H9 (cell line): ENCODE measurements around the gene PPP1R8. TPM values are rescaled to one million over a fixed set of nuclear protein-coding genes. Genes with fewer than 3 reads are reported as not detected.

Source experiments
- DNase-seq: peaks from one replicate; pipeline ENCODE4 v3.0.0-alpha.2; 2017
- H2AFZ ChIP-seq: one replicate; pipeline ENCODE4 v1.6.1; 2013; ENCODE audit warnings: mild to moderate bottlenecking, low read length, control low read depth, moderate library complexity
- H2AK5ac ChIP-seq: 2 replicates; pipeline ENCODE4 v1.6.1; 2013; ENCODE audit warnings: low read length, control low read depth, mixed read lengths; ENCODE audit not compliant: insufficient read length
- H2BK120ac ChIP-seq: one replicate; pipeline ENCODE4 v1.6.1; 2013; ENCODE audit warnings: low read depth, mild to moderate bottlenecking, low read length, control low read depth, inconsistent platforms; ENCODE audit not compliant: poor library complexity, severe bottlenecking
- H2BK12ac ChIP-seq: 2 replicates; pipeline ENCODE4 v1.6.1; 2013; ENCODE audit warnings: low read length, control low read depth, mixed read lengths, low read depth; ENCODE audit not compliant: insufficient read length
- H2BK15ac ChIP-seq: 2 replicates; pipeline ENCODE4 v1.6.1; 2013; ENCODE audit warnings: low read depth, low read length, control low read depth
- H2BK20ac ChIP-seq: one replicate; pipeline ENCODE4 v1.6.1; 2013; ENCODE audit warnings: low read depth, mild to moderate bottlenecking, low read length, control low read depth, inconsistent platforms; ENCODE audit not compliant: poor library complexity, severe bottlenecking
- H2BK5ac ChIP-seq: 2 replicates; pipeline ENCODE4 v1.6.1; 2013; ENCODE audit warnings: low read length, control low read depth, mixed read lengths; ENCODE audit not compliant: insufficient read length
- H3K14ac ChIP-seq: 2 replicates; pipeline ENCODE4 v1.6.1; 2013; ENCODE audit warnings: low read length, control low read depth; ENCODE audit not compliant: insufficient read depth
- H3K18ac ChIP-seq: 2 replicates; pipeline ENCODE4 v1.6.1; 2013; ENCODE audit warnings: low read depth, mild to moderate bottlenecking, mixed read lengths, low read length, control low read depth; ENCODE audit not compliant: insufficient read length
- H3K23ac ChIP-seq: 2 replicates; pipeline ENCODE4 v1.6.1; 2013; ENCODE audit warnings: low read length, control low read depth, mixed read lengths, low read depth; ENCODE audit not compliant: insufficient read length
- H3K23me2 ChIP-seq: 2 replicates; pipeline ENCODE4 v1.6.1; 2013; ENCODE audit warnings: low read depth, mild to moderate bottlenecking, mixed read lengths, low read length, control low read depth; ENCODE audit not compliant: insufficient read length, poor library complexity, severe bottlenecking
- H3K27ac ChIP-seq: 2 replicates; pipeline ENCODE4 v1.5.1; 2013; ENCODE audit warnings: low read length, control low read depth, mixed read lengths, low read depth; ENCODE audit not compliant: insufficient read length
- H3K27me3 ChIP-seq: 2 replicates; pipeline ENCODE4 v1.6.1; 2013; ENCODE audit warnings: low read length, control low read depth, inconsistent platforms; ENCODE audit not compliant: insufficient read depth
- H3K4ac ChIP-seq: 2 replicates; pipeline ENCODE4 v1.6.1; 2013; ENCODE audit warnings: low read depth, mild to moderate bottlenecking, control low read depth, inconsistent platforms, low read length, moderate library complexity
- H3K4me1 ChIP-seq: 2 replicates; pipeline ENCODE4 v1.6.1; 2013; ENCODE audit warnings: low read length, control low read depth, inconsistent platforms; ENCODE audit not compliant: insufficient read depth
- H3K4me2 ChIP-seq: 2 replicates; pipeline ENCODE4 v1.6.1; 2013; ENCODE audit warnings: low read length, control low read depth, mixed read lengths; ENCODE audit not compliant: insufficient read length, insufficient read depth
- H3K56ac ChIP-seq: 2 replicates; pipeline ENCODE4 v1.6.1; 2013; ENCODE audit warnings: low read depth, mild to moderate bottlenecking, mixed read lengths, low read length, control low read depth; ENCODE audit not compliant: insufficient read length
- H3K79me1 ChIP-seq: 2 replicates; pipeline ENCODE4 v1.6.1; 2013; ENCODE audit warnings: low read depth, mild to moderate bottlenecking, moderate library complexity, low read length, control low read depth, inconsistent platforms; ENCODE audit not compliant: insufficient read depth, poor library complexity, severe bottlenecking
- H3K79me2 ChIP-seq: 2 replicates; pipeline ENCODE4 v1.6.1; 2013; ENCODE audit warnings: low read length, control low read depth, inconsistent platforms; ENCODE audit not compliant: insufficient read depth
- H3K9ac ChIP-seq: 2 replicates; pipeline ENCODE4 v1.6.1; 2013; ENCODE audit warnings: low read length, control low read depth, mixed read lengths; ENCODE audit not compliant: insufficient read length; ENCODE audit errors: extremely low read depth
- H3K9me3 ChIP-seq: one replicate; pipeline ENCODE4 v1.6.1; 2013; ENCODE audit warnings: low read depth, low read length, inconsistent platforms; ENCODE audit not compliant: control insufficient read depth
- H3T11ph ChIP-seq: one replicate; pipeline ENCODE4 v1.6.1; 2013; ENCODE audit warnings: mild to moderate bottlenecking, low read length, control low read depth, inconsistent platforms
- H4K20me1 ChIP-seq: one replicate; pipeline ENCODE4 v1.6.1; 2013; ENCODE audit not compliant: control insufficient read depth, insufficient read length, insufficient read depth
- H4K5ac ChIP-seq: 2 replicates; pipeline ENCODE4 v1.6.1; 2013; ENCODE audit warnings: low read depth, mild to moderate bottlenecking, mixed read lengths, low read length, control low read depth; ENCODE audit not compliant: insufficient read length
- H4K8ac ChIP-seq: replicated peaks from 2 replicates; pipeline ENCODE4 v1.6.1; 2013; ENCODE audit warnings: low read length, control low read depth, mixed read lengths, low read depth; ENCODE audit not compliant: insufficient read length
- H4K91ac ChIP-seq: 2 replicates; pipeline ENCODE4 v1.6.1; 2013; ENCODE audit warnings: low read depth, mild to moderate bottlenecking, moderate library complexity, mixed read lengths, low read length, control low read depth; ENCODE audit not compliant: insufficient read length
- H3K27ac Mint-ChIP-seq, 3 experiments: 2 replicates in 2 of 3; 3 replicates in 1 of 3; pipeline ENCODE4 v1.8.0; 2020 to 2021; ENCODE audit warnings: mixed read lengths in 3 of 3, mild to moderate bottlenecking in 1 of 3, moderate library complexity in 1 of 3
- H3K27me3 Mint-ChIP-seq: 2 replicates; pipeline ENCODE4 v1.8.0; 2021; ENCODE audit warnings: low read depth, mild to moderate bottlenecking, moderate library complexity, mixed read lengths
- H3K36me3 Mint-ChIP-seq, 3 experiments: 2 replicates in 2 of 3; 3 replicates in 1 of 3; pipeline ENCODE4 v1.8.0; 2020 to 2021; ENCODE audit warnings: low read depth in 3 of 3, mixed read lengths in 3 of 3; ENCODE audit not compliant: insufficient read depth in 1 of 3
- H3K4me1 Mint-ChIP-seq, 2 experiments: 2 replicates each; pipeline ENCODE4 v1.8.0; 2020; ENCODE audit warnings: mixed read lengths in 2 of 2
- H3K4me3 Mint-ChIP-seq, 2 experiments: 2 replicates in 1 of 2; 3 replicates in 1 of 2; pipeline ENCODE4 v1.8.0; 2020 to 2021; ENCODE audit warnings: mild to moderate bottlenecking in 2 of 2, mixed read lengths in 2 of 2, moderate library complexity in 1 of 2
- H3K9me3 Mint-ChIP-seq, 2 experiments: 2 replicates in 1 of 2; 3 replicates in 1 of 2; pipeline ENCODE4 v1.8.0; 2020; ENCODE audit warnings: mild to moderate bottlenecking in 2 of 2, mixed read lengths in 2 of 2, moderate library complexity in 1 of 2
- CTCF ChIP-seq: fragments of 200-600 bp; sonication (generic); conservative IDR thresholded peaks from 3 replicates; pipeline ENCODE4 v1.8.0; 2021; ENCODE audit warnings: antibody characterized with exemption, mild to moderate bottlenecking
- WGBS: extraction: QIAGEN DNeasy Blood & Tissue Kit; methylation state at CpG from one replicate; pipeline ENCODE4 v1.1.7; 2013; ENCODE audit warnings: missing lambda C conversion rate, low lambda C conversion rate, mixed read lengths; ENCODE audit not compliant: insufficient read length; ENCODE audit errors: extremely low coverage; 5-methylcytosine and 5-hydroxymethylcytosine counted together
- total RNA-seq: library from RNA; stranded (reverse); gene quantifications from 2 replicates; pipeline ENCODE4 v1.2.1, GENCODE V29; 2021

PPP1R8 gene
- total RNA-seq, 1 experiment from 2014 or later = 58.8 TPM

GRCh38 chr1:27884006-27884954 lies 53.7 kb downstream of the PPP1R8 start:
- no peaks in the 10 kb centered on the region for H3K9me3 Mint-ChIP-seq
- DNase-seq = no peak
- H2BK12ac ChIP-seq = no peak overlapping the region

More at GRCh38 chr1:27884006-27884954, 53.7 kb downstream of the PPP1R8 start:
- no peak overlapping the region for H3K18ac ChIP-seq
- H2BK5ac ChIP-seq = no peak overlapping the region
- H3K27ac Mint-ChIP-seq = peak overlapping the region in 2 of 3 experiments; percentile 2 to 69; a peak in 4 of 7 replicates
- no peaks in the 10 kb centered on the region for H4K20me1 ChIP-seq
- H3K4me1 Mint-ChIP-seq = no peaks in the 10 kb centered on the region
- no peak overlapping the region for H3K23ac ChIP-seq
- H2AK5ac ChIP-seq = no peak overlapping the region
- H2AFZ ChIP-seq = no peak overlapping the region
- H3T11ph ChIP-seq = no peak overlapping the region
- H3K4me3 Mint-ChIP-seq = no peak overlapping the region
- H3K27me3 Mint-ChIP-seq = no peaks in the 10 kb centered on the region
- H3K9ac ChIP-seq = no peak overlapping the region
- no peak overlapping the region for H4K5ac ChIP-seq
- no peak overlapping the region for H3K4me2 ChIP-seq
- no CpG with 5 or more reads among the region's 24 CpGs for WGBS
- no peak overlapping the region for H3K27ac ChIP-seq
- no peak overlapping the region for H2BK15ac ChIP-seq
- no peak for TF ChIP-seq CTCF
- peaks cover 0 to 70% (median 47%) of the 10 kb centered on the region in 3 experiments; a peak in 6 of 7 replicates for H3K36me3 Mint-ChIP-seq
- no peaks in the 10 kb centered on the region for H3K79me2 ChIP-seq
- no peak overlapping the region for H3K4ac ChIP-seq
- H3K9me3 ChIP-seq = no peaks in the 10 kb centered on the region
- no peak overlapping the region for H4K91ac ChIP-seq
- no peak overlapping the region for H2BK120ac ChIP-seq
- no peaks in the 10 kb centered on the region for H3K27me3 ChIP-seq
- no peaks in the 10 kb centered on the region for H3K79me1 ChIP-seq
- no peak overlapping the region for H3K56ac ChIP-seq
- no peak overlapping the region for H2BK20ac ChIP-seq
- H3K23me2 ChIP-seq = no peaks in the 10 kb centered on the region
- no peaks in the 10 kb centered on the region for H3K4me1 ChIP-seq
- no peak overlapping the region for H3K14ac ChIP-seq
- no peak overlapping the region for H4K8ac ChIP-seq
